GM06990 (cell line): ENCODE measurements around the gene MMS22L.

Experiments used
- DNase-seq: peaks from one replicate; pipeline ENCODE4 v3.0.0-alpha.2; 2011; ENCODE audit not compliant: insufficient read length; ENCODE audit errors: extremely low read depth
- H3K27me3 ChIP-seq: replicated peaks from 2 replicates; pipeline ENCODE4 v1.6.0; 2011; ENCODE audit warnings: low read length; ENCODE audit not compliant: control insufficient read depth, insufficient read depth
- H3K36me3 ChIP-seq: 2 replicates; pipeline ENCODE4 v1.5.1; 2011; ENCODE audit warnings: low read length; ENCODE audit not compliant: control insufficient read depth, insufficient read depth
- H3K4me3 ChIP-seq: replicated peaks from 2 replicates; pipeline ENCODE4 v1.5.1; 2011; ENCODE audit warnings: low read depth, mild to moderate bottlenecking, control low read depth, low read length
- TF ChIP-seq, protein P1 (sequence below): IDR thresholded peaks from 2 replicates; pipeline ENCODE4 v1.5.1; 2011; ENCODE audit warnings: low read length, control low read depth, mild to moderate bottlenecking, inconsistent platforms; ENCODE audit not compliant: insufficient read depth, poor library complexity, severe bottlenecking

The MMS22L gene

GRCh38 chr6:97203343-97203742 is 79.7 kb downstream of the MMS22L start:
- no peak for DNase-seq
- no peaks in the 10 kb centered on the region for H3K27me3 ChIP-seq
- TF ChIP-seq, protein P1, sequence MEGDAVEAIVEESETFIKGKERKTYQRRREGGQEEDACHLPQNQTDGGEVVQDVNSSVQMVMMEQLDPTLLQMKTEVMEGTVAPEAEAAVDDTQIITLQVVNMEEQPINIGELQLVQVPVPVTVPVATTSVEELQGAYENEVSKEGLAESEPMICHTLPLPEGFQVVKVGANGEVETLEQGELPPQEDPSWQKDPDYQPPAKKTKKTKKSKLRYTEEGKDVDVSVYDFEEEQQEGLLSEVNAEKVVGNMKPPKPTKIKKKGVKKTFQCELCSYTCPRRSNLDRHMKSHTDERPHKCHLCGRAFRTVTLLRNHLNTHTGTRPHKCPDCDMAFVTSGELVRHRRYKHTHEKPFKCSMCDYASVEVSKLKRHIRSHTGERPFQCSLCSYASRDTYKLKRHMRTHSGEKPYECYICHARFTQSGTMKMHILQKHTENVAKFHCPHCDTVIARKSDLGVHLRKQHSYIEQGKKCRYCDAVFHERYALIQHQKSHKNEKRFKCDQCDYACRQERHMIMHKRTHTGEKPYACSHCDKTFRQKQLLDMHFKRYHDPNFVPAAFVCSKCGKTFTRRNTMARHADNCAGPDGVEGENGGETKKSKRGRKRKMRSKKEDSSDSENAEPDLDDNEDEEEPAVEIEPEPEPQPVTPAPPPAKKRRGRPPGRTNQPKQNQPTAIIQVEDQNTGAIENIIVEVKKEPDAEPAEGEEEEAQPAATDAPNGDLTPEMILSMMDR: no peak
- no peaks in the 10 kb centered on the region for H3K36me3 ChIP-seq
- no peak overlapping the region for H3K4me3 ChIP-seq

GRCh38 chr6:97198046-97198565 is 84.9 kb downstream of the MMS22L start:
- H3K4me3 ChIP-seq: no peak overlapping the region
- H3K36me3 ChIP-seq: no peaks in the 10 kb centered on the region
- H3K27me3 ChIP-seq: no peaks in the 10 kb centered on the region
- TF ChIP-seq, protein P1: no peak
- DNase-seq: no peak

DNA sequence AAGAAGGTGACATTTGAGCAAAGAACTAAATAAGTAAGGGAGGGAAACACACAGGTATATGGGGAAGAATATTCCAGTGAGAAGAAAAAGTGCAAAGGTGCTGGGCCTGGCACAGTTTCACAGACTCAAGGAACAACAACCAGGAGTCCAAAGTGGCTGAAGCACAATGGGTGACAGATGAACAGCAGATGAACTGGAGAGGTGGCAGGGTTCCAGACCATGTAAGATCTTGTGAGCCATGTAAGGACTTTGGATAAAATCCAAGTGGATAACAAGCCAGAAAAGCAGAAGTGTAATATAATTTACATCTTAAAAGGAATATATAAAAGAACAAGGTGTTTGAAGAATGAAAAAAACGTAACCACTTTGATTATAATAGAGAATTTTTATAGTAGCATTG is 87.9 kb downstream of the MMS22L start:
- Histone ChIP-seq H3K4me3 (no peak overlapping the region), H3K27me3 (no peaks in the 10 kb centered on the region), H3K36me3 (no peaks in the 10 kb centered on the region)
- TF ChIP-seq, protein P1: no peak
- no peak for DNase-seq

DNA sequence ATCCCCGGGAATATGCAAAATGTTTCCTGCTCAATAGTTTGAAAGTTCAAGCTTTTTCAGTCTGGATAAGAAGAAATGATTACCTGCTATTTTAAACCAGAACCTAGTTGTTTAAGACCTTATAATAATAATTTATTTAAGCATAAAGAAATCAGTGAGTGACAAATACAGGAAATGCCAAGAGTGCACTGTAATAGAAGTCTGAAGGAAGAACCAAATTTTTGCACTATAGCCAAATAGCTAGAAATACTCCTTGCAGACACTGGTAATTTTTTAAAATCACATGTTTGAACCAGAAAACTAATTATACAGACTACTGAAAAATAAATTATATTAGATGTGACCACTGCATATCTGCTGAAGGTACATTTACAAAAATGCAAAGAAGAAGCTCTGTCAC is 93.2 kb downstream of the MMS22L start:
- TF ChIP-seq, protein P1: no peak
- Histone ChIP-seq H3K4me3 (no peak overlapping the region), H3K27me3 (no peaks in the 10 kb centered on the region), H3K36me3 (no peaks in the 10 kb centered on the region)
- DNase-seq: no peak

- no peak overlapping the region for H3K4me3 ChIP-seq
- H3K27me3 ChIP-seq: no peaks in the 10 kb centered on the region
- H3K36me3 ChIP-seq: no peaks in the 10 kb centered on the region
- TF ChIP-seq, protein P1: no peak
- DNase-seq: no peak
Measured at GRCh38 chr6:97187951-97188350, 95.1 kb downstream of the MMS22L start.

DNA sequence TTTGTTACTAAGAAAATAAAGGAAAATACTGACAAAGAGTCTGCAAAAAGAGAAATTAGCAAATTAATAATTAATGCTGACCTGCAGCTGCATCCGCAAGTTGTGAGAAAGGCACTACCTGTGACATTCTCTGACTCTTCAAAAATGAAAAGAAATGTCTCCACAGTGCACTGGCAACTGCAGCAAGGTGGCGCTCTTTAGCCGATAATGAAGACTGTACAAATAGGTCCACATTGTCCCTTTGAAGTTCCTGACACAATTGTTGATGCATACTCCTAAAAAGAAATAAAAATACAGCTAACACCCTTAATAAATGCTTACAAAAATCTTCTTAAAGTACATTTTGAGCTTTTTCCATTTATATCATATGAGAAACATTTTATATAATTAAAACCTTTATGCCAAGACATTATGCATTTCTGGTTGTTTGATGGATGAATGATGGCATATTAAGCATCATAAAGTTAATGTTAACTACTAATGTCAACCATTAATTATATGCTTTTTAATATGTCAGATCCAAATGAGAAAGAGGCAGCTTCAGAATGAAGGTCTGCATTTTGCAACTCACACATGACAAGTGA is 96.5 kb downstream of the MMS22L start:
- Histone ChIP-seq H3K4me3 (no peak overlapping the region), H3K27me3 (no peaks in the 10 kb centered on the region), H3K36me3 (no peaks in the 10 kb centered on the region)
- TF ChIP-seq, protein P1: peak; percentile 87
- peak; percentile 30 for DNase-seq
